ENCODE results near the gene STX4. TPM values are rescaled to one million over a fixed set of nuclear protein-coding genes. Genes with fewer than 3 reads are reported as not detected.

The STX4 gene
- total RNA-seq, 4 donors from 2014 or later: 36.8 to 54.0 (median 41.0) TPM

DNA sequence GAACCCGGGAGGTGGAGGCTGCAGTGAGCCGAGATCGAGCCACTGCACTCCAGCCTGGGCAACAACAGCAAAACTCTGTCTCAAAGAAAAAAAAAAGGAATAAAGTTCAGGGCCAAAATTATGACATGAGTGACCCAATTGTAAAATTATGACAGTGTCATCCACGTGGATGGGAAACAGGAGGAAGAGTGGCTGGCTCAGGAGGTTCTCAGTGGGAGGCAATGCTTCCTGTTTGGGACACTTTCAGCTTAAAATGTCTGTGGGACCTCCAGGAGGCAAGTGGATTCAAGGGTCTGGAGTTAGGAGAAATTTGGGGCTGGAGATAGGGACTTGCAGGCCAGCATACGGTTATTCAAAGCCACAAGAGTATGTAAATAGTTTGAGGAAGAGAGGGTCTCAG lies 8.0 kb upstream of the STX4 start:
- H3K27ac ChIP-seq (replicated peaks in 1 of 4): no peak overlapping the region
- WGBS: 75% methylated on average over 5 of the region's 5 CpGs
- no peak for DNase-seq (ENCODE audit: extremely low spot score)
- TF ChIP-seq POLR2AphosphoS5 (IDR thresholded peaks at IDR 0.05) (no peak), EP300 (IDR thresholded peaks at IDR 0.05) (no peak), POLR2A (IDR thresholded peaks at IDR 0.05; ENCODE audit: low read depth) (no peak)
- TF ChIP-seq, protein P1, sequence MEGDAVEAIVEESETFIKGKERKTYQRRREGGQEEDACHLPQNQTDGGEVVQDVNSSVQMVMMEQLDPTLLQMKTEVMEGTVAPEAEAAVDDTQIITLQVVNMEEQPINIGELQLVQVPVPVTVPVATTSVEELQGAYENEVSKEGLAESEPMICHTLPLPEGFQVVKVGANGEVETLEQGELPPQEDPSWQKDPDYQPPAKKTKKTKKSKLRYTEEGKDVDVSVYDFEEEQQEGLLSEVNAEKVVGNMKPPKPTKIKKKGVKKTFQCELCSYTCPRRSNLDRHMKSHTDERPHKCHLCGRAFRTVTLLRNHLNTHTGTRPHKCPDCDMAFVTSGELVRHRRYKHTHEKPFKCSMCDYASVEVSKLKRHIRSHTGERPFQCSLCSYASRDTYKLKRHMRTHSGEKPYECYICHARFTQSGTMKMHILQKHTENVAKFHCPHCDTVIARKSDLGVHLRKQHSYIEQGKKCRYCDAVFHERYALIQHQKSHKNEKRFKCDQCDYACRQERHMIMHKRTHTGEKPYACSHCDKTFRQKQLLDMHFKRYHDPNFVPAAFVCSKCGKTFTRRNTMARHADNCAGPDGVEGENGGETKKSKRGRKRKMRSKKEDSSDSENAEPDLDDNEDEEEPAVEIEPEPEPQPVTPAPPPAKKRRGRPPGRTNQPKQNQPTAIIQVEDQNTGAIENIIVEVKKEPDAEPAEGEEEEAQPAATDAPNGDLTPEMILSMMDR (IDR thresholded peaks at IDR 0.05): no peak
- no peaks in the 10 kb centered on the region for H3K4me1 ChIP-seq
- no peaks in the 10 kb centered on the region for H3K27me3 ChIP-seq
- H3K36me3 ChIP-seq: no peaks in the 10 kb centered on the region
- no peak overlapping the region for H3K4me3 ChIP-seq
- intact Hi-C loops (cut with DNase I): no loop called here
- H3K9me3 ChIP-seq: no peaks in the 10 kb centered on the region

DNA sequence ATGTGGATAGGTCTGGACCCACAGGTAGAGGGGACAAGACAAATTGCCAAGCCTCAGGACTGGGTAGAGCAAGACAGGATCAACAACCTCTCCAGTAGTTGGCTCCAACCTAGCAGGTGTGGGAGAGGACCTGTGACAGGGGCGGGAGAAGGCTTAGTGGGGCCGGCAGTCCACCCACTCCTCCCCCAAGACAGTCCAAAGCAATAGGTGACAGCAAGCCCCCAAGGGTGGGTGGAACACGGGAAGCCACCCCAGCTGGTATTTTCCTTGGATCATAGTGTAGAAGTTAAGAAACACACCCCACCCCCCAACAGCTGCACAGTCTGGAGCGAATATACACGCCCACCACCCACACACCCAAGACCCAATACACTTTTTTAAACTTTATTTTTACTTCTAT lies 4.1 kb upstream of the STX4 start:
- H3K27ac ChIP-seq (replicated peaks in 1 of 4): no peak overlapping the region
- H3K4me3 ChIP-seq: no peak overlapping the region
- DNase-seq (ENCODE audit: extremely low spot score): no peak
- no peaks in the 10 kb centered on the region for H3K27me3 ChIP-seq
- H3K36me3 ChIP-seq: no peaks in the 10 kb centered on the region
- peaks cover 6 to 14% (median 12%) of the 10 kb centered on the region in 4 donors for H3K4me1 ChIP-seq
- WGBS: 77% methylated on average over 5 of the region's 5 CpGs
- no peak for TF ChIP-seq EP300 (IDR thresholded peaks at IDR 0.05)
- TF ChIP-seq, protein P1 (IDR thresholded peaks at IDR 0.05): no peak
- TF ChIP-seq POLR2AphosphoS5 (IDR thresholded peaks at IDR 0.05): no peak
- H3K9me3 ChIP-seq: no peaks in the 10 kb centered on the region
- intact Hi-C loops (cut with DNase I): no loop called here

DNA sequence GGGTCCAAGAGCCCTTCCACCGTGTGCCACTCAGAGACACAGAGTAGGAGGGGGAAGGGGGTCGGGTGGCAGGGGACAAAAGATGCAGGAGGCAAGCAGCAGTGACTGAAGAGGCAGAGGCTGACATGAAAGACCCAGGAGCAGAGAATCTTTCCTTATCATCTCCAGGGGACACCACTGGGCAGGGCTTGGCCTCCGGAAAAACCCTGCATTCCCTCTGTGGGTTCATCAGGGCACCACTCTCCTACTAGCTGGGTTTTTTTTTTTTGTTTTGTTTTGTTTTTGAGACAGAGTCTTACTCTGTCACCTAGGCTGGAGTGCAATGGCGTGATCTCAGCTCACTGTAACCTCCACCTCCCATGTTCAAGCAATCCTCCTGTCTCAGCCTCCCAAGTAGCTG lies 2.1 kb upstream of the STX4 start:
- Histone ChIP-seq H3K4me1 (peaks cover 17 to 33% (median 27%) of the 10 kb centered on the region in 4 donors), H3K27me3 (no peaks in the 10 kb centered on the region), H3K27ac (replicated peaks in 1 of 4) (no peak overlapping the region), H3K4me3 (no peak overlapping the region), H3K9me3 (no peaks in the 10 kb centered on the region), H3K36me3 (peaks cover 0 to 20% (median 15%) of the 10 kb centered on the region in 4 donors)
- DNase-seq (ENCODE audit: extremely low spot score): no peak
- WGBS: 84% methylated on average over 4 of the region's 4 CpGs
- no peak for TF ChIP-seq POLR2A (IDR thresholded peaks at IDR 0.05; ENCODE audit: low read depth)
- no peak for TF ChIP-seq EP300 (IDR thresholded peaks at IDR 0.05)
- no peak for TF ChIP-seq POLR2AphosphoS5 (IDR thresholded peaks at IDR 0.05)
- TF ChIP-seq, protein P1 (IDR thresholded peaks at IDR 0.05): no peak
- intact Hi-C loops (cut with DNase I): loop anchor here (5.0 kb wide), 1 partner anchor 34 kb away; no protein-coding TSS in a partner anchor

DNA sequence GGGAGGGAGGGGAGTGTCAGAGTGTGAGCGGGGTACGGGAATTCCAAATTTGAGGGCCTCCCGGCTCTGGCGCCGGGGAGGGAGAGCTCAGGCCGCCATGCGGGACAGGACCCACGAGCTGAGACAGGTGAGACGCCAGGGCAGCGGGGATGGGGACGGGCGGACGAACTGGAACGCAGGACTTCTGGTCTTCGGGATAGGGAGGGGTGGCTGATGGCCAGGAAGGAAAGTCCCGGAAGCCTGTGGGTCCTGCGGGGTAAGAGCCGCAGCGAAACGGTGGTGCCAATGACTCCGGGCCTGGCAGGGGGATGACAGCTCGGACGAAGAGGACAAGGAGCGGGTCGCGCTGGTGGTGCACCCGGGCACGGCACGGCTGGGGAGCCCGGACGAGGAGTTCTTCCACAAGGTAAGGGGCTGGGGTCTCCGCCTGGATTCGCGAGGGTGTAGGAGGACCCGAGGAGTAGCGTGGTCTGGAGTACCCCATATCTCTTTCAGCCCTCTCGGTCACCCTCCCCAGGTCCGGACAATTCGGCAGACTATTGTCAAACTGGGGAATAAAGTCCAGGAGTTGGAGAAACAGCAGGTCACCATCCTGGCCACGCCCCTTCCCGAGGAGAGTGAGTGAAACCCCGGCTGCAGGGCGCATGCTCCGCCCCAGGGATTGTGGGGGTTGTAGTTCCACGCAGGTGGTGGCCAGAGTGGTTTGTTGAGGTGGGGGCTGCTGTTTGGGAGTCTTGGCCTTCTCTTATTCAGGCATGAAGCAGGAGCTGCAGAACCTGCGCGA lies 543 bp downstream of the STX4 start:
- TF ChIP-seq POLR2AphosphoS5 (IDR thresholded peaks at IDR 0.05) (peak; percentile 78 to 93), POLR2A (IDR thresholded peaks at IDR 0.05; ENCODE audit: low read depth) (peak; percentile 37), EP300 (IDR thresholded peaks at IDR 0.05) (no peak)
- TF ChIP-seq, protein P1 (IDR thresholded peaks at IDR 0.05): no peak

More for the DNA sequence above, 543 bp downstream of the STX4 start:
- Histone ChIP-seq H3K4me1 (peaks cover 17 to 36% (median 31%) of the 10 kb centered on the region in 4 donors), H3K36me3 (peaks cover 14 to 45% (median 36%) of the 10 kb centered on the region in 4 donors), H3K9me3 (no peaks in the 10 kb centered on the region), H3K27ac (replicated peaks in 1 of 4) (peak overlapping the region; percentile 91 to 95 (median 95)), H3K27me3 (no peaks in the 10 kb centered on the region), H3K4me3 (peak overlapping the region; percentile 76 to 94 (median 89))
- peak; percentile 97 for DNase-seq (ENCODE audit: extremely low spot score)
- WGBS: under 1% methylated on average over 31 of the region's 47 CpGs
- intact Hi-C loops (cut with DNase I): loop anchor here (5.0 kb wide), 1 partner anchor 37 kb away; no protein-coding TSS in a partner anchor

Measured in esophagus muscularis mucosa (tissue), 4 donors.